ENCODE data around the gene PIPOX. TPM values are rescaled to one million over a fixed set of nuclear protein-coding genes. Genes with fewer than 3 reads are reported as not detected.

The PIPOX gene
- total RNA-seq, 2 donors from 2014 or later: 1.8 to 5.9 TPM

DNA sequence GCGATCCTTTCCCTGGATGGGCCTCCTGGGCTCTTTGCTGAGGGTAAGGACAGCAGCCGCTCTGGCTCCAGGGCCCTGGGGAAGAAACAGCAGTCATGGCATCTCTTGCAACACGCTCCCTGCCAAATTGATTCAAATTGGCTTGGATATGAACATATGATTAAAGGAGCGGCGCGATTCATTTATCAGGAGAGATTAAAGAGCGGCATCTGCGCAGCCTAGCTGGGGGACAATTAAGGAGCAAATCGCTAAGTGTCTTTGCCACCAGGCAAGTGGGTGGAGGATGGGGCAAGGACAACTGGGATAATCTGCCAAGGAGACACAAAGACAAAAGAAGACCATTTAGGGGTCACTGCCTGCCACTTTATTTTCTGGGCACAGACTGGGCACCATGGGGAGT is 27.8 kb downstream of the PIPOX start:
- DNase-seq: no peak
- no peaks in the 10 kb centered on the region for H3K9me3 Mint-ChIP-seq
- Histone ChIP-seq H3K9ac (ENCODE audit: extremely low read depth, low read length, poor library complexity, severe bottlenecking) (no peak overlapping the region), H3K27ac (ENCODE audit: low read depth, low read length) (no peak overlapping the region), H3K36me3 (ENCODE audit: control insufficient read depth, insufficient read depth, low read length) (no peaks in the 10 kb centered on the region), H3K4me3 (ENCODE audit: low read length) (no peak overlapping the region), H3K9me3 (ENCODE audit: control insufficient read depth, low read length) (no peaks in the 10 kb centered on the region), H3K4me1 (ENCODE audit: control insufficient read depth, insufficient read depth, low read length) (no peaks in the 10 kb centered on the region), H3K27me3 (ENCODE audit: control insufficient read depth, insufficient read depth, low read length, poor library complexity, severe bottlenecking) (no peaks in the 10 kb centered on the region)
- H3K27ac Mint-ChIP-seq: no peak overlapping the region
- no peak overlapping the region for H3K4me3 Mint-ChIP-seq
- no peak for TF ChIP-seq CTCF (conservative IDR thresholded peaks at IDR 0.05)
- no peaks in the 10 kb centered on the region for H3K36me3 Mint-ChIP-seq (ENCODE audit: low read depth)
- 96% methylated on average over 8 to 9 of the region's 9 CpGs for WGBS, 2 experiments (ENCODE audit: insufficient coverage in 1 of 2, insufficient read length in 1 of 2)
- H3K27me3 Mint-ChIP-seq (ENCODE audit: insufficient read depth): no peaks in the 10 kb centered on the region
- H3K4me1 Mint-ChIP-seq: peaks cover 21% of the 10 kb centered on the region

DNA sequence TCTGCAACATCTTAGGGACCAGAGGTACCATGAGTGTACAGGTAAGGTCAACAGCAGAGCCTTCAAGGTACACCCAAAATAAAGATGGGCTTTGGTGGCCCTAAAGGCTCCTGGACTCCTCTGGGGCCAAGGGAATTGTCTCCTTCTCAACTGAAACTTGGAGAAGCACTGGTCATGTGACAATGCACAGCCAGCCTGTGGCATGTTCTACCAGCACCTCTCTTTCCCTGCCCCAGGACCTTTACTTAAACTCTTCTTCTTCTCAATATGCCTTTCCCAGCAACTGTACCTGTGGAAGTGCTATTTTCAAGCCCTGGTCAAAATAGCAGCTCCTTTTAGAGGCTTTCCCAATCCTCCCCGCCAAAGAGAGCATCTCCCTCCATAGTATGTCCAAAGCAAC is 28.4 kb downstream of the PIPOX start:
- TF ChIP-seq CTCF (conservative IDR thresholded peaks at IDR 0.05): no peak
- no peak overlapping the region for H3K4me3 Mint-ChIP-seq

GRCh38 chr17:29073045-29073444 is 30.1 kb downstream of the PIPOX start:
- H3K27me3 ChIP-seq (ENCODE audit: control insufficient read depth, insufficient read depth, low read length, poor library complexity, severe bottlenecking): no peaks in the 10 kb centered on the region
- no peaks in the 10 kb centered on the region for H3K9me3 ChIP-seq (ENCODE audit: control insufficient read depth, low read length)
- Mint-ChIP-seq H3K4me3 (no peak overlapping the region), H3K9me3 (no peaks in the 10 kb centered on the region), H3K27ac (no peak overlapping the region), H3K4me1 (peaks cover 19% of the 10 kb centered on the region), H3K36me3 (ENCODE audit: low read depth) (no peaks in the 10 kb centered on the region), H3K27me3 (ENCODE audit: insufficient read depth) (no peaks in the 10 kb centered on the region)
- no peak overlapping the region for H3K9ac ChIP-seq (ENCODE audit: extremely low read depth, low read length, poor library complexity, severe bottlenecking)
- no peak for DNase-seq
- no peaks in the 10 kb centered on the region for H3K36me3 ChIP-seq (ENCODE audit: control insufficient read depth, insufficient read depth, low read length)
- TF ChIP-seq CTCF (conservative IDR thresholded peaks at IDR 0.05): no peak
- H3K27ac ChIP-seq (ENCODE audit: low read depth, low read length): no peak overlapping the region
- no peaks in the 10 kb centered on the region for H3K4me1 ChIP-seq (ENCODE audit: control insufficient read depth, insufficient read depth, low read length)
- WGBS, 2 experiments (ENCODE audit: insufficient coverage in 1 of 2, insufficient read length in 1 of 2): 86 to 97% methylated on average over 1 to 2 of the region's 2 CpGs
- no peak overlapping the region for H3K4me3 ChIP-seq (ENCODE audit: low read length)

More for the DNA sequence above, 28.4 kb downstream of the PIPOX start:
- Histone ChIP-seq H3K4me1 (ENCODE audit: control insufficient read depth, insufficient read depth, low read length) (no peaks in the 10 kb centered on the region), H3K9ac (ENCODE audit: extremely low read depth, low read length, poor library complexity, severe bottlenecking) (no peak overlapping the region), H3K27me3 (ENCODE audit: control insufficient read depth, insufficient read depth, low read length, poor library complexity, severe bottlenecking) (no peaks in the 10 kb centered on the region), H3K36me3 (ENCODE audit: control insufficient read depth, insufficient read depth, low read length) (no peaks in the 10 kb centered on the region), H3K27ac (ENCODE audit: low read depth, low read length) (no peak overlapping the region), H3K9me3 (ENCODE audit: control insufficient read depth, low read length) (no peaks in the 10 kb centered on the region), H3K4me3 (ENCODE audit: low read length) (no peak overlapping the region)
- Mint-ChIP-seq H3K4me1 (peaks cover 21% of the 10 kb centered on the region), H3K27ac (no peak overlapping the region), H3K36me3 (ENCODE audit: low read depth) (no peaks in the 10 kb centered on the region), H3K27me3 (ENCODE audit: insufficient read depth) (no peaks in the 10 kb centered on the region), H3K9me3 (no peaks in the 10 kb centered on the region)
- no peak for DNase-seq
- WGBS, 2 experiments (ENCODE audit: insufficient coverage in 1 of 2, insufficient read length in 1 of 2): 84% methylated on average over 1 of the region's 1 CpG; no CpG with 5 or more reads in 1 of the 2 experiments

Data from endodermal cell (in vitro differentiated cells).